ENCODE measurements around the gene FBN1.

DNA sequence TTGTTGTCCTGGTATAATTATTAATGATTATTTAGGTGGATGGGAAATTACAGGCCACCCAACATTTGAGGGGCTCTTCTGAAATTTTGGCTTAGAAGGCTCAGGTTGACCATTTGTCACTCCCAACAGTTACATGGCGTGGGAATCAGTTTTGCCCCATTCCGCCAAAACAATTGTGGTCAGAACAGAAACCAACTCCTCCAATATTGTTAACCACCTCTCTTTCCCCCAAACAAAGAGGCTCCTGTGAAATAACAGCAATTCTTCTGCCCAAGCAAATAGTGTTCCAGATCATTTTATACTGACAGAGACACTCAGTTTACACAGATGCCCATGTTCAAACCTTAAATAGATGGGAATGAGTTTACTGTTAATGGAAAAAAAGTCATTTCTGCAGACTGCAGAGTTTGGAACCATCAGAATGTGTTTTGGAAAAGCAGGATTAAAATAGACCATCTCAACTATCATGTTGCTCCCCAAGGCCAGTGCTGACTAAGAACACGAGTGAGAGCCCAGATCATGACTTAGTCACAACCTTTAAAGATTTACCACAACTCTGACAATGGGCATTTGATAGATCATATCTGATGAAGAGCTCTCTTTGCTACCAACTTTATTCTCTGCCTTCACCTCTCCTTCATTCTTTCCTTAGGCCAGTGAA lies 212.2 kb downstream of the FBN1 start:
- TF ChIP-seq, protein P1, sequence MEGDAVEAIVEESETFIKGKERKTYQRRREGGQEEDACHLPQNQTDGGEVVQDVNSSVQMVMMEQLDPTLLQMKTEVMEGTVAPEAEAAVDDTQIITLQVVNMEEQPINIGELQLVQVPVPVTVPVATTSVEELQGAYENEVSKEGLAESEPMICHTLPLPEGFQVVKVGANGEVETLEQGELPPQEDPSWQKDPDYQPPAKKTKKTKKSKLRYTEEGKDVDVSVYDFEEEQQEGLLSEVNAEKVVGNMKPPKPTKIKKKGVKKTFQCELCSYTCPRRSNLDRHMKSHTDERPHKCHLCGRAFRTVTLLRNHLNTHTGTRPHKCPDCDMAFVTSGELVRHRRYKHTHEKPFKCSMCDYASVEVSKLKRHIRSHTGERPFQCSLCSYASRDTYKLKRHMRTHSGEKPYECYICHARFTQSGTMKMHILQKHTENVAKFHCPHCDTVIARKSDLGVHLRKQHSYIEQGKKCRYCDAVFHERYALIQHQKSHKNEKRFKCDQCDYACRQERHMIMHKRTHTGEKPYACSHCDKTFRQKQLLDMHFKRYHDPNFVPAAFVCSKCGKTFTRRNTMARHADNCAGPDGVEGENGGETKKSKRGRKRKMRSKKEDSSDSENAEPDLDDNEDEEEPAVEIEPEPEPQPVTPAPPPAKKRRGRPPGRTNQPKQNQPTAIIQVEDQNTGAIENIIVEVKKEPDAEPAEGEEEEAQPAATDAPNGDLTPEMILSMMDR (conservative IDR thresholded peaks at IDR 0.05; ENCODE audit: low read depth, low read length) = no peak
- no peak for TF ChIP-seq EZH2 (IDR thresholded peaks at IDR 0.05; ENCODE audit: low read length, unreplicated experiment)
